CD14-positive monocyte (primary cell): Measurements from ENCODE around the gene TSPAN18. TPM values are rescaled to one million over a fixed set of nuclear protein-coding genes. Genes with fewer than 3 reads are reported as not detected.

Source experiments
- DNase-seq, 3 donors: peaks; one replicate each; pipeline ENCODE4 v3.0.0-alpha.2; 2011 to 2022
- H2AFZ ChIP-seq: 2 replicates; pipeline ENCODE4 v1.6.0; 2012; ENCODE audit warnings: mild to moderate bottlenecking, low read depth, low read length, inconsistent platforms; ENCODE audit not compliant: insufficient read depth, poor library complexity, severe bottlenecking
- H3K27ac ChIP-seq, 2 donors: 1 replicate in 1 of 2; 2 replicates in 1 of 2; pipeline ENCODE4 v1.5.1; 2012 to 2013; ENCODE audit warnings: low read length in 2 of 2, control low read depth in 1 of 2, inconsistent platforms in 1 of 2, low read depth in 1 of 2, mild to moderate bottlenecking in 1 of 2
- H3K27me3 ChIP-seq, 2 donors: one replicate each; pipeline versions ENCODE4 v1.6.0 to v1.6.1; 2011 to 2013; ENCODE audit warnings: low read length in 2 of 2; ENCODE audit not compliant: control insufficient read depth in 2 of 2, insufficient read depth in 2 of 2
- H3K36me3 ChIP-seq, 2 donors: replicated peaks in 1 of 2; 1 replicate in 1 of 2; 2 replicates in 1 of 2; pipeline versions ENCODE4 v1.5.1 to v1.6.1; 2012 to 2013; ENCODE audit warnings: low read length in 2 of 2, control low read depth in 1 of 2, inconsistent platforms in 1 of 2, mild to moderate bottlenecking in 1 of 2; ENCODE audit not compliant: insufficient read depth in 2 of 2, control insufficient read depth in 1 of 2
- H3K4me1 ChIP-seq, 2 donors: 1 replicate in 1 of 2; 2 replicates in 1 of 2; pipeline versions ENCODE4 v1.5.1 to v1.6.1; 2012 to 2013; ENCODE audit warnings: low read length in 2 of 2, control low read depth in 1 of 2, inconsistent platforms in 1 of 2, mild to moderate bottlenecking in 1 of 2, moderate library complexity in 1 of 2; ENCODE audit not compliant: insufficient read depth in 2 of 2, control insufficient read depth in 1 of 2
- H3K4me2 ChIP-seq: replicated peaks from 2 replicates; pipeline ENCODE3; 2012; ENCODE audit warnings: low read length, moderate library complexity, mild to moderate bottlenecking; ENCODE audit not compliant: poor library complexity, severe bottlenecking; ENCODE audit errors: extremely low read depth
- H3K4me3 ChIP-seq, 3 experiments: fragments of 200-600 bp in 1 of 3; sonication (generic) in 1 of 3; replicated peaks in 1 of 3; 1 replicate in 2 of 3; 2 replicates in 1 of 3; pipeline ENCODE4 v1.5.1; 2011 to 2013; ENCODE audit warnings: low read length in 3 of 3, mild to moderate bottlenecking in 3 of 3, control low read depth in 2 of 3, low read depth in 2 of 3, inconsistent platforms in 1 of 3, moderate library complexity in 1 of 3
- H3K79me2 ChIP-seq: 2 replicates; pipeline ENCODE4 v1.6.0; 2012; ENCODE audit warnings: mild to moderate bottlenecking, control low read depth, inconsistent platforms, low read length, moderate library complexity; ENCODE audit not compliant: insufficient read depth
- H3K9ac ChIP-seq: 2 replicates; pipeline ENCODE4 v1.6.0; 2017; ENCODE audit warnings: low read length, mild to moderate bottlenecking; ENCODE audit not compliant: insufficient read depth, poor library complexity, severe bottlenecking
- H3K9me3 ChIP-seq, 2 donors: replicated peaks in 1 of 2; 1 replicate in 1 of 2; 2 replicates in 1 of 2; pipeline versions ENCODE4 v1.5.1 to v1.6.1; 2012 to 2013; ENCODE audit warnings: low read length in 2 of 2, control low read depth in 1 of 2; ENCODE audit not compliant: control insufficient read depth in 1 of 2, insufficient read depth in 1 of 2
- H4K20me1 ChIP-seq: 2 replicates; pipeline ENCODE4 v1.6.0; 2012; ENCODE audit warnings: mild to moderate bottlenecking, low read length, control low read depth, moderate library complexity; ENCODE audit not compliant: insufficient read depth
- H3K27ac Mint-ChIP-seq, 7 donors: one replicate each; pipeline ENCODE4 v1.8.0; 2020; ENCODE audit warnings: mild to moderate bottlenecking in 7 of 7, mixed read lengths in 7 of 7, moderate library complexity in 6 of 7, inconsistent platforms in 2 of 7
- H3K27me3 Mint-ChIP-seq, 3 donors: one replicate each; pipeline ENCODE4 v1.8.0; 2021 to 2022; ENCODE audit warnings: low read depth in 3 of 3, mild to moderate bottlenecking in 3 of 3, mixed read lengths in 3 of 3, moderate library complexity in 3 of 3, inconsistent platforms in 1 of 3
- H3K36me3 Mint-ChIP-seq, 2 donors: one replicate each; pipeline ENCODE4 v1.8.0; 2020; ENCODE audit warnings: mixed read lengths in 2 of 2, inconsistent platforms in 1 of 2, mild to moderate bottlenecking in 1 of 2
- H3K4me1 Mint-ChIP-seq: one replicate; pipeline ENCODE4 v1.8.0; 2020; ENCODE audit warnings: mild to moderate bottlenecking, mixed read lengths
- H3K4me3 Mint-ChIP-seq, 2 donors: one replicate each; pipeline ENCODE4 v1.8.0; 2020; ENCODE audit warnings: mild to moderate bottlenecking in 2 of 2, mixed read lengths in 2 of 2, moderate library complexity in 1 of 2
- H3K9me3 Mint-ChIP-seq, 7 donors: one replicate each; pipeline ENCODE4 v1.8.0; 2020 to 2022; ENCODE audit warnings: mixed read lengths in 7 of 7, mild to moderate bottlenecking in 6 of 7, moderate library complexity in 6 of 7, inconsistent platforms in 2 of 7
- CTCF ChIP-seq: fragments of 200-600 bp; IDR thresholded peaks from one replicate; pipeline ENCODE4 v1.8.0; 2022; ENCODE audit warnings: antibody characterized with exemption, mild to moderate bottlenecking
- WGBS: methylation state at CpG from one replicate; pipeline ENCODE4 v1.1.5; 2013; ENCODE audit warnings: missing lambda C conversion rate; ENCODE audit not compliant: insufficient coverage; 5-methylcytosine and 5-hydroxymethylcytosine counted together
- intact Hi-C, 2 donors: fragments of 100-400 bp; cut with micrococcal nuclease; formaldehyde crosslinking; loops; one replicate each; pipeline versions ENCODE4 v1.15.0 to v1.15.1; 2023
- polyA plus RNA-seq, 3 donors: library from polyadenylated mRNA; depleted of rRNA in 1 of 3; unstranded in 2 of 3; stranded (reverse) in 1 of 3; fragments of 300-500 nt in 2 of 3; fragments of >200 nt in 1 of 3; fragmentation: Illumina TruSeq in 2 of 3; gene quantifications; 1 replicate in 2 of 3; 2 replicates in 1 of 3; pipeline ENCODE4 v1.2.3, GENCODE V29; 2012 to 2021

TSPAN18 gene
- polyA plus RNA-seq, 3 donors, result not detected

GRCh38 chr11:44741976-44742375 is 15.2 kb downstream of the TSPAN18 start:
- Histone ChIP-seq H4K20me1 (no peaks in the 10 kb centered on the region), H3K79me2 (no peaks in the 10 kb centered on the region), H3K4me3 (no peak overlapping the region), H3K9me3 (no peaks in the 10 kb centered on the region), H2AFZ (no peak overlapping the region), H3K9ac (no peak overlapping the region), H3K27me3 (no peaks in the 10 kb centered on the region), H3K36me3 (no peaks in the 10 kb centered on the region), H3K27ac (no peak overlapping the region), H3K4me2 (no peak overlapping the region), H3K4me1 (peaks cover 0 to 3% of the 10 kb centered on the region in 2 donors)
- peaks cover 10% of the 10 kb centered on the region for H3K4me1 Mint-ChIP-seq
- H3K36me3 Mint-ChIP-seq, result no peaks in the 10 kb centered on the region
- no peak for DNase-seq
- no peak overlapping the region for H3K4me3 Mint-ChIP-seq
- no CpG with 5 or more reads among the region's 4 CpGs for WGBS
- peaks cover 5 to 17% (median 12%) of the 10 kb centered on the region in 3 donors for H3K27me3 Mint-ChIP-seq
- no peak for TF ChIP-seq CTCF
- H3K9me3 Mint-ChIP-seq, result no peaks in the 10 kb centered on the region
- intact Hi-C loops, result no loop called here
- H3K27ac Mint-ChIP-seq, result no peak overlapping the region

- no peaks in the 10 kb centered on the region for H3K79me2 ChIP-seq
- H3K4me3 Mint-ChIP-seq, result no peak overlapping the region
- no peaks in the 10 kb centered on the region for H3K36me3 Mint-ChIP-seq
- intact Hi-C loops, result no loop called here
- no peak overlapping the region for H3K4me3 ChIP-seq
- no peak overlapping the region for H3K9ac ChIP-seq
- no peak overlapping the region for H3K4me2 ChIP-seq
- no peak overlapping the region for H2AFZ ChIP-seq
- H3K36me3 ChIP-seq, result no peaks in the 10 kb centered on the region
- DNase-seq, result no peak
- H3K27ac ChIP-seq, result no peak overlapping the region
- TF ChIP-seq CTCF, result no peak
- 84% methylated on average over 6 of the region's 11 CpGs for WGBS
- H3K27me3 ChIP-seq, result no peaks in the 10 kb centered on the region
- H3K9me3 Mint-ChIP-seq, result no peaks in the 10 kb centered on the region
- peaks cover 5 to 14% (median 12%) of the 10 kb centered on the region in 3 donors for H3K27me3 Mint-ChIP-seq
- no peaks in the 10 kb centered on the region for H3K9me3 ChIP-seq
- peaks cover 3% of the 10 kb centered on the region for H3K4me1 Mint-ChIP-seq
- H3K27ac Mint-ChIP-seq, result no peak overlapping the region
- H4K20me1 ChIP-seq, result no peaks in the 10 kb centered on the region
- peaks cover 0 to 2% of the 10 kb centered on the region in 2 donors for H3K4me1 ChIP-seq
Observed at GRCh38 chr11:44742508-44743246, 15.9 kb downstream of the TSPAN18 start.
